Liver (tissue), 9 donors: ENCODE measurements around the gene INPP4A. TPM values are rescaled to one million over a fixed set of nuclear protein-coding genes. Genes with fewer than 3 reads are reported as not detected.

Source experiments
- DNase-seq: peaks from one replicate; pipeline ENCODE4 v3.0.0-alpha.2; 2017; ENCODE audit warnings: low spot score
- H3K27ac ChIP-seq, 2 donors: one replicate each; pipeline ENCODE4 v1.7.0; 2013; ENCODE audit warnings: inconsistent platforms in 2 of 2, low read length in 2 of 2, control low read depth in 1 of 2, low read depth in 1 of 2, mild to moderate bottlenecking in 1 of 2
- H3K27me3 ChIP-seq, 4 donors: one replicate each; pipeline versions ENCODE4 v1.6.1 to v1.7.0; 2013; ENCODE audit warnings: low read length in 3 of 4, inconsistent platforms in 1 of 4, mild to moderate bottlenecking in 1 of 4, moderate library complexity in 1 of 4; ENCODE audit not compliant: control insufficient read depth in 4 of 4, insufficient read depth in 4 of 4
- H3K36me3 ChIP-seq, 4 donors: one replicate each; pipeline versions ENCODE4 v1.6.1 to v1.7.0; 2013; ENCODE audit warnings: low read length in 3 of 4, mild to moderate bottlenecking in 3 of 4, low read depth in 1 of 4, moderate library complexity in 1 of 4; ENCODE audit not compliant: control insufficient read depth in 4 of 4, insufficient read depth in 3 of 4
- H3K4me1 ChIP-seq, 4 donors: one replicate each; pipeline versions ENCODE4 v1.6.1 to v1.7.0; 2013; ENCODE audit warnings: low read length in 3 of 4, mild to moderate bottlenecking in 3 of 4, moderate library complexity in 1 of 4; ENCODE audit not compliant: control insufficient read depth in 4 of 4, insufficient read depth in 4 of 4
- H3K4me3 ChIP-seq, 3 donors: one replicate each; pipeline versions ENCODE4 v1.6.1 to v1.7.0; 2013; ENCODE audit warnings: low read length in 3 of 3, control low read depth in 1 of 3, low read depth in 1 of 3, mild to moderate bottlenecking in 1 of 3
- H3K9ac ChIP-seq, 2 donors: one replicate each; pipeline ENCODE4 v1.7.0; 2013; ENCODE audit warnings: low read length in 2 of 2, mild to moderate bottlenecking in 2 of 2, moderate library complexity in 2 of 2, control low read depth in 1 of 2, low read depth in 1 of 2
- H3K9me3 ChIP-seq, 4 donors: one replicate each; pipeline versions ENCODE4 v1.6.1 to v1.7.0; 2013; ENCODE audit warnings: low read length in 3 of 4; ENCODE audit not compliant: control insufficient read depth in 4 of 4
- EGR1 ChIP-seq, 2 donors: IDR thresholded peaks; 2 replicates each; pipeline ENCODE4 v1.6.1; 2016 to 2018; ENCODE audit warnings: antibody characterized with exemption in 2 of 2, low read depth in 2 of 2
- FOXA1 ChIP-seq: IDR thresholded peaks from 2 replicates; pipeline ENCODE4 v1.6.1; 2016; ENCODE audit warnings: antibody characterized with exemption
- FOXA2 ChIP-seq: IDR thresholded peaks from 2 replicates; pipeline ENCODE4 v1.6.1; 2016; ENCODE audit warnings: antibody characterized with exemption
- JUND ChIP-seq, 2 donors: IDR thresholded peaks; 2 replicates each; pipeline ENCODE4 v1.6.1; 2016; ENCODE audit warnings: antibody characterized with exemption in 2 of 2
- RXRA ChIP-seq, 2 donors: IDR thresholded peaks; 2 replicates each; pipeline ENCODE4 v1.6.1; 2017 to 2018; ENCODE audit warnings: antibody characterized with exemption in 2 of 2, mild to moderate bottlenecking in 1 of 2
- TAF1 ChIP-seq: conservative IDR thresholded peaks from 2 replicates; pipeline ENCODE4 v1.6.1; 2016; ENCODE audit warnings: antibody characterized with exemption, mild to moderate bottlenecking
- YY1 ChIP-seq: IDR thresholded peaks from 2 replicates; pipeline ENCODE4 v1.6.1; 2016; ENCODE audit warnings: antibody characterized with exemption, mild to moderate bottlenecking
- WGBS: extraction: QIAGEN DNeasy Blood & Tissue Kit; methylation state at CpG from one replicate; pipeline ENCODE4 v1.1.7; 2013; 5-methylcytosine and 5-hydroxymethylcytosine counted together
- polyA plus RNA-seq, 2 donors: library from polyadenylated mRNA; stranded (reverse) in 1 of 2; unstranded in 1 of 2; fragments of 200-250 nt in 1 of 2; fragments of >200 nt in 1 of 2; fragmentation: Nextera tagmentation in 1 of 2; extraction: Ambion mirVana in 1 of 2; gene quantifications; one replicate each; pipeline versions ENCODE4 v1.2.1 to v1.2.3, GENCODE V29; 2013 to 2015
- total RNA-seq, 2 donors: library from RNA; depleted of rRNA; stranded (reverse); fragments of >200 nt; gene quantifications; one replicate each; pipeline ENCODE4 v1.2.3, GENCODE V29; 2014
- TF ChIP-seq, protein P1 (sequence below): IDR thresholded peaks from 2 replicates; pipeline ENCODE4 v1.6.1; 2016; ENCODE audit warnings: antibody characterized with exemption
- TF ChIP-seq, protein P2 (sequence below): IDR thresholded peaks from 2 replicates; pipeline ENCODE4 v1.6.1; 2016; ENCODE audit warnings: antibody characterized with exemption, mild to moderate bottlenecking
- donor health status: healthy.
- donor health status: healthy.
- donor health status: healthy.
- donor health status: healthy.
- donor health status: healthy.

INPP4A gene
- total and polyA plus RNA-seq, 4 donors = 2.9 to 14.9 (median 7.2) TPM

DNA sequence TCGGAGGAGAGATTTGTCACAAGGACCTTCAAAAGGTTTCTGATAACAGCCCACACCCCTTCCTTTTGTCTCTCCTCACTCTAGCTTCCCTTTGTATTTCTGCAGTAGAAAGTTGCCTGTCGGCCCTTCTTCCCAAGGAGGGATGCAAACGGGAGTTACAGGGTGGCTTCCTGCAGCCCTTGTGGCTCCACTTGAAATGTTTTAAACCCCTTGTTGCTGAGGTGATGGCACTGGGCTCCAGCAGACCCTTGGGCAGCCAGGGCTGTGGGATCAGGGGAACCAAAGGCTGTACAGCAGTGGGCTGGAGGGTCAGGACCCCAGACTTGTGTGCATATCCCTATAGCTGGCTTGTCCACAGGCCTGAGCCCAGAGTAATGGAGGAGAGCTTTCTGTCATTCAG, 101.5 kb downstream of the INPP4A start:
- Histone ChIP-seq H3K9ac (no peak overlapping the region), H3K27me3 (no peaks in the 10 kb centered on the region), H3K4me3 (no peak overlapping the region), H3K9me3 (no peaks in the 10 kb centered on the region), H3K36me3 (peaks cover 2 to 30% (median 23%) of the 10 kb centered on the region in 4 donors), H3K27ac (no peak overlapping the region), H3K4me1 (no peaks in the 10 kb centered on the region)
- TF ChIP-seq TAF1 = no peak
- no peak for TF ChIP-seq JUND (IDR thresholded peaks at IDR 0.05)
- no peak for TF ChIP-seq YY1
- TF ChIP-seq FOXA1 = no peak
- TF ChIP-seq, protein P1, sequence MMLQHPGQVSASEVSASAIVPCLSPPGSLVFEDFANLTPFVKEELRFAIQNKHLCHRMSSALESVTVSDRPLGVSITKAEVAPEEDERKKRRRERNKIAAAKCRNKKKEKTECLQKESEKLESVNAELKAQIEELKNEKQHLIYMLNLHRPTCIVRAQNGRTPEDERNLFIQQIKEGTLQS = no peak
- TF ChIP-seq EGR1 (IDR thresholded peaks at IDR 0.05; ENCODE audit: low read depth in 2 of 2) = no peak
- TF ChIP-seq RXRA (IDR thresholded peaks at IDR 0.05) = no peak
- no peak for DNase-seq
- WGBS = 98% methylated on average over 3 of the region's 3 CpGs

DNA sequence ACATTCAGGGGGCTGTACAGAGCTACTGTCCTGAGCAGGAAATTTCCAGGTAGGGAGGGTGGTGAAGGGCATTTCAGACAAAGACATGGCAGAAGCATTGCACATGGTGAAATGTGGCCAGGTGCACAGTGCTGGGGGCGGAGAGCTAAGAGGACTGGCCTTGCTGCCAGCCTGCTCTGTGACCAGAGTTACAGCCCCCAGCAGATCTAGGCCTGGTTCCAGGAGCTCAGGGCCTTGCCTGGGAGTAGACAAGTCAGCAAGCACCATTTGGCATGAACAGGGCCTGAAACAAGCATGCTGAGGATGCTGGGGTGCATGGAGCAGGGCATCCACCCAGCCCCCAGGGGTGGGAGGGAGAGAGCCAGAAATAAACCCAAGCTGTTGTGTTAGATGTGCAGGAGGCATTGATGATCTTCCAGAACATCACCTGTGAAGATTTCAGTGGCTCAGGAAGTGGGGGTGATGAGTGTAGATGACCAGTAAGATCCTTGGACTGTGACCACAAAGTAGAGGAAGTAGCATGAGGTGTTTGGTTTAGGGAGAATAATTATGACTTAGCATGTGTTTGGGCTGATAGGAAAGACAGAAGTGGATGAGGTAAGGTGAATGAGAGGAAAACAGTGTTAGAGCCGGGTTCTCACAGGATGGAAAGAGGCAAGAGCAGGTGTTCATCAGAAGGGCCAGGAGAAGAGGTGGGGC, 102.6 kb downstream of the INPP4A start:
- H3K9me3 ChIP-seq = no peaks in the 10 kb centered on the region
- no peak for TF ChIP-seq TAF1
- TF ChIP-seq YY1 = no peak
- TF ChIP-seq, protein P2, sequence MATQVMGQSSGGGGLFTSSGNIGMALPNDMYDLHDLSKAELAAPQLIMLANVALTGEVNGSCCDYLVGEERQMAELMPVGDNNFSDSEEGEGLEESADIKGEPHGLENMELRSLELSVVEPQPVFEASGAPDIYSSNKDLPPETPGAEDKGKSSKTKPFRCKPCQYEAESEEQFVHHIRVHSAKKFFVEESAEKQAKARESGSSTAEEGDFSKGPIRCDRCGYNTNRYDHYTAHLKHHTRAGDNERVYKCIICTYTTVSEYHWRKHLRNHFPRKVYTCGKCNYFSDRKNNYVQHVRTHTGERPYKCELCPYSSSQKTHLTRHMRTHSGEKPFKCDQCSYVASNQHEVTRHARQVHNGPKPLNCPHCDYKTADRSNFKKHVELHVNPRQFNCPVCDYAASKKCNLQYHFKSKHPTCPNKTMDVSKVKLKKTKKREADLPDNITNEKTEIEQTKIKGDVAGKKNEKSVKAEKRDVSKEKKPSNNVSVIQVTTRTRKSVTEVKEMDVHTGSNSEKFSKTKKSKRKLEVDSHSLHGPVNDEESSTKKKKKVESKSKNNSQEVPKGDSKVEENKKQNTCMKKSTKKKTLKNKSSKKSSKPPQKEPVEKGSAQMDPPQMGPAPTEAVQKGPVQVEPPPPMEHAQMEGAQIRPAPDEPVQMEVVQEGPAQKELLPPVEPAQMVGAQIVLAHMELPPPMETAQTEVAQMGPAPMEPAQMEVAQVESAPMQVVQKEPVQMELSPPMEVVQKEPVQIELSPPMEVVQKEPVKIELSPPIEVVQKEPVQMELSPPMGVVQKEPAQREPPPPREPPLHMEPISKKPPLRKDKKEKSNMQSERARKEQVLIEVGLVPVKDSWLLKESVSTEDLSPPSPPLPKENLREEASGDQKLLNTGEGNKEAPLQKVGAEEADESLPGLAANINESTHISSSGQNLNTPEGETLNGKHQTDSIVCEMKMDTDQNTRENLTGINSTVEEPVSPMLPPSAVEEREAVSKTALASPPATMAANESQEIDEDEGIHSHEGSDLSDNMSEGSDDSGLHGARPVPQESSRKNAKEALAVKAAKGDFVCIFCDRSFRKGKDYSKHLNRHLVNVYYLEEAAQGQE = no peak
- H3K36me3 ChIP-seq = peaks cover 2 to 28% (median 23%) of the 10 kb centered on the region in 4 donors
- 94% methylated on average over 2 of the region's 2 CpGs for WGBS
- H3K9ac ChIP-seq = no peak overlapping the region
- H3K27me3 ChIP-seq = no peaks in the 10 kb centered on the region
- no peak overlapping the region for H3K4me3 ChIP-seq
- no peak for DNase-seq
- no peaks in the 10 kb centered on the region for H3K4me1 ChIP-seq
- no peak overlapping the region for H3K27ac ChIP-seq

DNA sequence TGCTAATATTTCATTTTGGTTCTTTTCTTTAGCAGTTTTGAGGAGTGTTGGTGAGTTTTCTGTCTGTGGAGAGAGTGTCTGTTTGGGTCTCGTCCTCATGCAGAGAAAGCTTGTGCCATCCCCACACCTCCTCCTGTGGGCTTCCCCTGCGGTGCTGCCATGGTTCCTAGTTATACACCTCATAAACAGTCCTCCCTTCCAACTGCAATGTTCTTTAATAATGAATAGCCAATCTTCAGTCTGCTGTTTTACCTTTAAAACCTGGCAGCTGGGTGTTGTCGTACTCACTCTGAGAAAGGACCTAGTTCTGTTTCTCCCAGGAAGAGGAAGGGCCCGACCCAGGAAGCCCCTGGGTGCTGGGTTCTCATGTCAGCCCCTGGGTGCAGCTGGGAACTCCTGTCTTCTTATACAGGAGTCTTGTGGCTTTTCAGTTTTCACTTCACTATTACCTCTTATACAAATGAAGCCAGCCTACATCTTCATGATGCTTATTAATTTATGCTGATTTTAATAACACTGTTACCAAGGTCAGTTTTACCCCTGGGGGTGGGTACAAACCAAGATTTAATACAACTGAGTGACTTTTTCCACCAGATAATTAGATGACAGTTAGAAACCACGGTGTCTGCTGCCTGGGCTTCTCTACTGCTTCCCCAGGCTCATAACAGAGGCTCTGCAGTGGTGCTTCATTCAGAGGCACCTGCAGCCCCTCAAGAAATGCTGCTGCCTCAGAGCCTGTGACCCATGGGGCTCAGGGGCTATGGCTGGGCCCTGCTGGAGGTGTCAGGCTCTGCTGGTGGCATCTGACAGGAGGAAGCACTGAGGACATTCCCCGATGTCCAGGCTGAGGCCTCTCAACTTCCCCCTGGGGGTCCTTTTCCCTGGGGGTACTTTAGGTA, 104.5 kb downstream of the INPP4A start:
- H3K9me3 ChIP-seq = no peaks in the 10 kb centered on the region
- no peaks in the 10 kb centered on the region for H3K27me3 ChIP-seq
- TF ChIP-seq TAF1 (no peak), YY1 (no peak), FOXA2 (no peak)
- H3K36me3 ChIP-seq = peaks cover 2 to 36% (median 27%) of the 10 kb centered on the region in 4 donors
- H3K4me3 ChIP-seq = no peak overlapping the region
- H3K27ac ChIP-seq = no peak overlapping the region
- H3K4me1 ChIP-seq = no peaks in the 10 kb centered on the region
- DNase-seq = no peak
- 94% methylated on average over 6 of the region's 6 CpGs for WGBS
- no peak overlapping the region for H3K9ac ChIP-seq
